A673 (cell line): ENCODE measurements around the gene PGGHG. TPM values are rescaled to one million over a fixed set of nuclear protein-coding genes. Genes with fewer than 3 reads are reported as not detected.

Source experiments
- BruUV-seq: library from RNA; stranded (reverse); fragments of 400-500 nt; replicated peaks from 2 replicates; lab custom pipeline; 2021; lab: Mats Ljungman, UMichigan
- CTCF ChIA-PET: fragments of 300-600 bp; sonication (Branson Sonifier 250); formaldehyde crosslinking; loops from one replicate; lab custom pipeline; 2022; ENCODE audit warnings: antibody characterized with exemption; lab: Charles Lee
- POLR2A ChIA-PET: fragments of 300-600 bp; sonication (Branson Sonifier 250); formaldehyde crosslinking; loops from one replicate; lab custom pipeline; 2022; ENCODE audit warnings: antibody characterized with exemption; ENCODE audit not compliant: low non-redundant PET; lab: Charles Lee
- DNase-seq: peaks from one replicate; pipeline ENCODE4 v3.0.0-alpha.2; 2015; ENCODE audit warnings: low spot score
- H3K27ac ChIP-seq: fragments of 200-600 bp; sonication (generic); 2 replicates; pipeline ENCODE4 v1.5.1; 2016; ENCODE audit warnings: mixed run types, low read depth, mild to moderate bottlenecking, mixed read lengths, antibody characterized with exemption, low read length; ENCODE audit not compliant: poor library complexity, severe bottlenecking
- H3K27me3 ChIP-seq: fragments of 200-600 bp; sonication (generic); replicated peaks from 2 replicates; pipeline ENCODE4 v1.6.1; 2017; ENCODE audit warnings: mixed run types, low read depth, mild to moderate bottlenecking, mixed read lengths, antibody characterized with exemption, low read length; ENCODE audit not compliant: insufficient read depth, poor library complexity
- H3K36me3 ChIP-seq: fragments of 200-600 bp; sonication (generic); 2 replicates; pipeline ENCODE4 v1.6.1; 2016; ENCODE audit warnings: mixed run types, mild to moderate bottlenecking, mixed read lengths, antibody characterized with exemption, low read length; ENCODE audit not compliant: insufficient read depth, poor library complexity, severe bottlenecking
- H3K4me1 ChIP-seq: fragments of 200-600 bp; sonication (generic); 2 replicates; pipeline ENCODE4 v1.6.1; 2017; ENCODE audit warnings: mixed run types, mild to moderate bottlenecking, mixed read lengths, antibody characterized with exemption, low read length; ENCODE audit not compliant: insufficient read depth, poor library complexity, severe bottlenecking
- H3K4me3 ChIP-seq: fragments of 200-600 bp; sonication (generic); 2 replicates; pipeline ENCODE4 v1.5.1; 2016; ENCODE audit warnings: low read depth, mixed run types, mild to moderate bottlenecking, mixed read lengths, low read length; ENCODE audit not compliant: poor library complexity, severe bottlenecking
- H3K9me3 ChIP-seq: fragments of 200-600 bp; sonication (generic); 2 replicates; pipeline ENCODE4 v1.6.1; 2016; ENCODE audit warnings: mixed run types, low read depth, mild to moderate bottlenecking, mixed read lengths, antibody characterized with exemption, low read length; ENCODE audit not compliant: poor library complexity, severe bottlenecking
- EZH2 ChIP-seq: fragments of 200-600 bp; sonication (generic); IDR thresholded peaks from 2 replicates; pipeline ENCODE4 v1.6.1; 2017; ENCODE audit warnings: borderline replicate concordance, low read depth, mild to moderate bottlenecking, mixed read lengths, antibody characterized with exemption, low read length; ENCODE audit not compliant: poor library complexity, severe bottlenecking
- intact Hi-C: fragments of 100-400 bp; cut with micrococcal nuclease; formaldehyde crosslinking; loops from one replicate; pipeline ENCODE4 v1.10.0; 2022; ENCODE audit not compliant: unreplicated experiment
- total RNA-seq: library from RNA; stranded (reverse); gene quantifications from 2 replicates; pipeline ENCODE4 v1.2.3, GENCODE V29; 2021
- TF ChIP-seq, protein P1 (sequence below): fragments of 300-800, 200-600 bp; sonication (generic); conservative IDR thresholded peaks from 2 replicates; pipeline ENCODE4 v1.5.1; 2017; ENCODE audit warnings: low read depth, mild to moderate bottlenecking, antibody characterized with exemption, low read length, moderate library complexity, mixed read lengths

PGGHG gene
- total RNA-seq, 1 experiment from 2014 or later, result 5.4 TPM

DNA sequence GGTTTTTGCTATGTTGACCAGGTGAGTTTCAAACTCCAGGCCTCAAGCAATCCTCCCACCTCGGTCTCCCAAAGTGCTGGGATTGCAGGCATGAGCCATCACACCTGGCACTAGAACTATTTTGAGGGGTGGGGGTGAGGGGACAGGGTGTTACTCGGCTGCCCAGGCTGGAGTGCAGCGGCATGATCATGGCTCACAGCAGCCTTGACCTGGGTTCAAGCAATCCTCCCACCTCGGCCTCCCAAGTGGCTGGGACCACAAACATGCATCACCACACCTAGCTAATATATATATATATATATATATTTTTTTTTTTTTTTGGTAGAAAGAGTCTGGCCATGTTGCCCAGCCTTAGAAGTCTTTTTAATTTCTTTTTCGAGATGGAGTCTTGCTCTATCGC lies 48.8 kb downstream of the PGGHG start:
- H3K27me3 ChIP-seq, result no peaks in the 10 kb centered on the region
- no peak for TF ChIP-seq EZH2
- TF ChIP-seq, protein P1, sequence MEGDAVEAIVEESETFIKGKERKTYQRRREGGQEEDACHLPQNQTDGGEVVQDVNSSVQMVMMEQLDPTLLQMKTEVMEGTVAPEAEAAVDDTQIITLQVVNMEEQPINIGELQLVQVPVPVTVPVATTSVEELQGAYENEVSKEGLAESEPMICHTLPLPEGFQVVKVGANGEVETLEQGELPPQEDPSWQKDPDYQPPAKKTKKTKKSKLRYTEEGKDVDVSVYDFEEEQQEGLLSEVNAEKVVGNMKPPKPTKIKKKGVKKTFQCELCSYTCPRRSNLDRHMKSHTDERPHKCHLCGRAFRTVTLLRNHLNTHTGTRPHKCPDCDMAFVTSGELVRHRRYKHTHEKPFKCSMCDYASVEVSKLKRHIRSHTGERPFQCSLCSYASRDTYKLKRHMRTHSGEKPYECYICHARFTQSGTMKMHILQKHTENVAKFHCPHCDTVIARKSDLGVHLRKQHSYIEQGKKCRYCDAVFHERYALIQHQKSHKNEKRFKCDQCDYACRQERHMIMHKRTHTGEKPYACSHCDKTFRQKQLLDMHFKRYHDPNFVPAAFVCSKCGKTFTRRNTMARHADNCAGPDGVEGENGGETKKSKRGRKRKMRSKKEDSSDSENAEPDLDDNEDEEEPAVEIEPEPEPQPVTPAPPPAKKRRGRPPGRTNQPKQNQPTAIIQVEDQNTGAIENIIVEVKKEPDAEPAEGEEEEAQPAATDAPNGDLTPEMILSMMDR, result no peak
- no peak for DNase-seq
- peaks cover 14% of the 10 kb centered on the region for H3K4me1 ChIP-seq
- intact Hi-C loops, result no loop called here
- CTCF ChIA-PET, result no interaction called here
- no peak overlapping the region for H3K4me3 ChIP-seq
- H3K27ac ChIP-seq, result no peak overlapping the region
- H3K9me3 ChIP-seq, result no peaks in the 10 kb centered on the region
- no TSS peak for BruUV-seq
- no peaks in the 10 kb centered on the region for H3K36me3 ChIP-seq
- POLR2A ChIA-PET, result no interaction called here

DNA sequence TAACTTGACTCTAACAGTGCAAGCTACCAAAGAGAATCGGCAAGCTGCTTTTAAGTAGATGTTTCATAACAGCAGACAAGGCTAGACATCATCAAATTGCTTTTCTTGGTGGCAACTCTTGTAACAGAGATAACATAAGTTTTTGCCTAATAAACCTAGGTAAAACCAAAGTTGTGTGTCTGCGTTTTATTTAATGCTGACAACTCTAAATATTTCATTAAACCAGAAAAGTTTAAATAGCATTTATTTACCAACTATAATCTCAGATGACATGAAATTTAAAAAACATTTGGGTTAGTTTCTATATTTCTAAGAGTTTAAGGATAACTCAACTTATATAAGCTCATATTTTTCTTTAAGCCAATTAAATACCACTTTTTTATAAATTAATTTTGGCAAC lies 51.0 kb downstream of the PGGHG start:
- H3K9me3 ChIP-seq, result no peaks in the 10 kb centered on the region
- no TSS peak for BruUV-seq
- intact Hi-C loops, result no loop called here
- peaks cover 10% of the 10 kb centered on the region for H3K4me1 ChIP-seq
- no peak overlapping the region for H3K4me3 ChIP-seq
- H3K27me3 ChIP-seq, result no peaks in the 10 kb centered on the region
- ChIA-PET POLR2A (no interaction called here), CTCF (no interaction called here)
- TF ChIP-seq, protein P1, result no peak
- no peak for TF ChIP-seq EZH2
- H3K36me3 ChIP-seq, result no peaks in the 10 kb centered on the region
- H3K27ac ChIP-seq, result no peak overlapping the region
- no peak for DNase-seq

DNA sequence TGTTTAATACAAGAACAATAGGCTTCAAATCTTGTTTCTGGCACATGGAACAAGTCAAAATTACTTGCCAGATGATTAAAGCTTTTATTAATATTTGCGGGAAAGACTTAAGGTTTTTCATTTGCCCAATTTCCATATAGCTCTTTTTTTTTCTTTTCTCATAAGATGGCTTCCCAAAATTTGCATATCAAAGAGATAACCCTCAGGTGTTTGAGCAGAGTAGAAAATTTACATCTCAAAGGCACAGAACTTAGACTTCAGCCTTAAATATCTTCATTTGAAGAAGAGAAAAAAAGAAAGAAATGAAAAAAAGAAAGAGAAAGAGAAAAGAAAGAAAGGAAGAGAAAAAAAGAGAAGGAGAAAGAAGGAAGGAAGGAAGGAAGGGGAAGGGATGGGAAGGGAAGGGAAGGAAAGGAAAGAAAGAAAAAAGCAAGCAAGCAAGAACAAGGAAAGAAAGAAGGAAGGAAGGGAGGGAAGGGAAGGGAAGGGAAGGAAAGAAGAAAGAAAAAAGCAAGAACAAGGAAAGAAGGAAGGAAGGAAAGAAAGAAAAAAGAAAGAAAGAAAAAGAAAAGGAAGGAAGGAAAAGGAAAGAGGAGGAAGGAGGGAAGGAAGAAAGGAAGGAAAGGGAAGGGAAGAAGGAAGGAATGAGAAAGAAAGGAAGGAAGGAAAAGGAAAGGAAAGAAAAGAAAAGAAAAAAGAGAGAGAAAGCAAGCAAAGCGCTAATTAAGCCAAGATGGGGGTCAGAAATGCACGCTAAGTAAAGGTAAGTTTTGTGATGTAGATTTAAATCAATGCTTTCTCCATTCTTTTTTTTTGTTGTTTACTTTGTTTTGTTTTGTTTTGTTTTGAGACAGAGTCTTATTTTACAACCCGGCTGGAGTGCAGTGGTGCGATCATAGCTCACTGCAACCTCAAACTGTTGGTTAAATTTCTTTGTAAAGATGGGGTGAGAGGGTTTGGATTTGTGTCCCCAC lies 51.9 kb downstream of the PGGHG start:
- DNase-seq, result no peak
- BruUV-seq, result no TSS peak
- no peaks in the 10 kb centered on the region for H3K36me3 ChIP-seq
- H3K27ac ChIP-seq, result no peak overlapping the region
- no peaks in the 10 kb centered on the region for H3K9me3 ChIP-seq
- no peak for TF ChIP-seq EZH2
- TF ChIP-seq, protein P1, result no peak
- CTCF ChIA-PET, result no interaction called here
- no peaks in the 10 kb centered on the region for H3K27me3 ChIP-seq
- intact Hi-C loops, result no loop called here
- POLR2A ChIA-PET, result no interaction called here
- no peak overlapping the region for H3K4me3 ChIP-seq
- peaks cover 5% of the 10 kb centered on the region for H3K4me1 ChIP-seq
